ENCODE data around the gene ZPBP2. TPM values are rescaled to one million over a fixed set of nuclear protein-coding genes. Genes with fewer than 3 reads are reported as not detected.
"Not testable (repeated sequence)": the region's sequence is repeated elsewhere in the genome, so short reads cannot be mapped to it uniquely, and the experiment has no call there.

ZPBP2 gene
- total RNA-seq, 1 donor from 2014 or later: not detected

GRCh38 chr17:39863918-39864746 lies 3.9 kb upstream of the ZPBP2 start, which contains the start of gene IKZF3:
Gene IKZF3 (minus strand): TSS chr17:39864312. CDS start chr17:39864126, 186 bp downstream.
- no peaks in the 10 kb centered on the region for H3K27me3 Mint-ChIP-seq (ENCODE audit: low read depth)
- intact Hi-C loops (cut with micrococcal nuclease): loop anchor here (1.0 to 5.0 kb wide), 2 partner anchors 47 to 73 kb away; no protein-coding TSS in a partner anchor
- DNase-seq (ENCODE audit: low spot score): peak; percentile 70
- no peaks in the 10 kb centered on the region for H3K9me3 Mint-ChIP-seq
- peak within 1 kb of the TSS; percentile 89 for H3K4me3 Mint-ChIP-seq (ENCODE audit: low read depth)
- peaks cover 3% of the 10 kb centered on the region for H3K36me3 Mint-ChIP-seq (ENCODE audit: low read depth)
- peak within 1 kb of the TSS; percentile 82 for H3K27ac Mint-ChIP-seq
- H3K4me1 Mint-ChIP-seq (ENCODE audit: low read depth): peaks cover 60% of the 10 kb centered on the region

DNA sequence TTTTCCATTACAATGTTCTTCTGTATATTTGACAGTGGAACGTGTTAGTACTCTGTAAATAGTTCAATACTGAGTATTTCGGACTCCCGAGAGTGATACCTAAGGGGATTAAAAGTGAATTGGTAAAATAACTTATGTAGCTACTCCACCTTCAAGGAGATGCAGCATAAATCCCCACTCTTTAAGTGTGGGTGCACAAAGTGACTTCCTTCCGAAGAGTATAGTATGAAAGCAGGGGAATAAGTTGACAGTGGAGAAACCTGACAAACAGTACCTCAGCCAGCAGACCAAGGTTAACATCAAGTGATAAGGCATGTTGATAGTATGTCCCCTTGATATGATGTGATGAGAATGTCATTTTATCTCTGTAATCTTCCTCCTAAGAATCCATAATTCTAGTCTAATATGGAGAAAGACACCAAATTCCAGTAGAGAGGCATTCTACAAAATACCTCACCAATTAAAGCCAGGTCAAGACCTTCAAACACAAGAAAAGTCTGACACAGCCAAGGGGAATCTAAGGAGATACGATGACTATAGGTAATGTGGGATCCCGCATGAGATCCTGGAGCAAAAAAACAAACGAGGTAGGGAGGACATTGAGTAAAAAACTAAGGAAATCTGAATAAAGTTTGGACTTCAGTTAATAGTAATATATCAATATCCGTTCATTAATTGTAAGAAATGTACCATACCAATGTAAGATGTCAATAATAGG lies 1.8 kb upstream of the ZPBP2 start:
- Mint-ChIP-seq H3K27ac (peak overlapping the region; percentile 43), H3K4me3 (ENCODE audit: low read depth) (no peak overlapping the region)

DNA sequence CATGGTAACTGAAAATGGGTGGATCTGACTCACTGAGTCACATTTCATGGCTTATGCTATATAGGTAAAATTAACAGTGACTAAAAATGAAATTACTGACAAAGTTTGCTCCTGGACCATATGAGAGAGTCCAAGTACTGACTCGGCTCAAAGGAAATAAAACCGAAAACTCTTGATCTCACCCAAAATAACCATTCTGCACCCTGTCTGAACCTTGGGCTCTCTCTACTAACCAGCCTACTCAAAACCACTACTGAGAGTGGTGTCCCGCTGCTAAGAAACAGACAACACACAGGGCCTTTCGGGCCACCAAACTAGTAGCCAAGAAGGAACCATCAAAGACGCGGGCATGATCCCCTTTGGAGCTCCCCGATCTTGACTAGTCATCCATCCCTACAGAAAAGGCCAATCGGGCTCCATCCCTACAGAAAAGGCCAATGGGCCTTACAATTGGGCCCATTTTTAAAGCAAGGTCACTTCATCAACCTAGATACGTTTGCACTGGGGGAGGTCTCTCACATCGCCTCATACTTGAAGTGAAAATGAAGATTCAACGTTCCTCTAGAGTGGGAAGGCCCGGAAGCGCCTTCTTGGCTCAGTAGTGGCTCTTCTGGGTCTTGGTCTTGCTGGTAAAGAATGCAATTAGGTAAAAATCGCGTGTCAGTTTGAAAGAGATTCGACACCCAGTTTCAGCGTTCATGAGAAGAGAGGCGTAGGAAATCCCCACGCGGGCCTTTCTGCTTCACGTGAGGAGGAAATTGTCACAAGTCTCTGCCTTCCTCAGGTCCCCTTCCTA lies 720 bp upstream of the ZPBP2 start:
- peaks cover 45% of the 10 kb centered on the region for H3K4me1 Mint-ChIP-seq (ENCODE audit: low read depth)
- H3K4me3 Mint-ChIP-seq (ENCODE audit: low read depth): peak overlapping the region; percentile 59
- H3K9me3 Mint-ChIP-seq: no peaks in the 10 kb centered on the region
- DNase-seq (ENCODE audit: low spot score): peak; percentile 27
- H3K27ac Mint-ChIP-seq: peak overlapping the region; percentile 94
- H3K36me3 Mint-ChIP-seq (ENCODE audit: low read depth): no peaks in the 10 kb centered on the region
- peaks cover 2% of the 10 kb centered on the region for H3K27me3 Mint-ChIP-seq (ENCODE audit: low read depth)
- intact Hi-C loops (cut with micrococcal nuclease): loop anchor here (1.0 to 5.0 kb wide), 7 partner anchors 60 to 245 kb away; partner anchors contain the start of genes LRRC3C and ORMDL3

More for the DNA sequence above, 1.8 kb upstream of the ZPBP2 start:
- DNase-seq (ENCODE audit: low spot score): no peak
- intact Hi-C loops (cut with micrococcal nuclease): loop anchor here (2.0 to 5.0 kb wide), 4 partner anchors 61 to 244 kb away; partner anchors contain the start of genes LRRC3C and ORMDL3
- H3K36me3 Mint-ChIP-seq (ENCODE audit: low read depth): no peaks in the 10 kb centered on the region
- H3K4me1 Mint-ChIP-seq (ENCODE audit: low read depth): peaks cover 51% of the 10 kb centered on the region
- no peaks in the 10 kb centered on the region for H3K9me3 Mint-ChIP-seq
- no peaks in the 10 kb centered on the region for H3K27me3 Mint-ChIP-seq (ENCODE audit: low read depth)

DNA sequence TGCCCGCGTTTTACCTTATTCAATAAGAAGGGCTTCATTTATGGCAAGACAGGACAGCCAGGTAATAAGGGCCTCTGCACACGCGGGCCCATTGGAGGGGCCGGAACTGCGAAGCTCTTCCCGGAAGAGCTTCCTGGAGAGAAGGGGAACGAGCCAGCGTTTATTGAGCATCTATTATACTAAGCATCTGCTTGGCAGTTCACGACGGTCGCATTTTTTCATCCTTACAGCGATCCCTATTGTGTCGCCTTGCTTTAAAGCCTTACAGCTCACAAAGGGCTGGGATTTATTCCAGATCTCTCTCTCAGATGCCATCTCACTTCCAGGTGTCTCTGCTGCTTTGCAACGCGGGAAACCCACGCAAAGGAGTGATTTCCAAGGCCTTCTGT lies 546 bp downstream of the ZPBP2 start:
- Mint-ChIP-seq H3K4me1 (ENCODE audit: low read depth) (peaks cover 39% of the 10 kb centered on the region), H3K27ac (peak overlapping the region; percentile 46)
- intact Hi-C loops (cut with micrococcal nuclease): loop anchor here (5.0 kb wide), 2 partner anchors 59 to 246 kb away; partner anchors contain the start of genes LRRC3C and ORMDL3

DNA sequence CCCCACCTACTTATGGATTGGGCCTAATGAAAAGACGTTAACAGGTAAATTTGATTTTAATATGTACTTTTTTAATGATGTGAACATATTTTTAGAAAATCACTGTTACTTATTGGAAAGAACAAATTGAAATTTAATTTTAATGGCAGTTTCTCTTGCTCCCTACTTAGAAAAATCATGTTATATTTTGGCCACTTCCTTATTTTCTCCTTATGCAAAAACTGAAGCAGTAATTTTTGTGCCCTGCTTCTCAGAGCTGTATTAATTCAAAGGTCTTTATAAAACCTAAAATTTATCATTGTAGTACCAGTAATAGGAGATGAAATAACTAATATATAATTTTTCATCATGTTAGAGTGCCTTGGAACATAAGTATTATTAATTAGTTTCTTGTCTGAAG lies 2.8 kb downstream of the ZPBP2 start:
- Mint-ChIP-seq H3K36me3 (ENCODE audit: low read depth) (no peaks in the 10 kb centered on the region), H3K27ac (no peak overlapping the region), H3K4me1 (ENCODE audit: low read depth) (peaks cover 20% of the 10 kb centered on the region), H3K27me3 (ENCODE audit: low read depth) (peaks cover 7% of the 10 kb centered on the region), H3K4me3 (ENCODE audit: low read depth) (no peak overlapping the region), H3K9me3 (no peaks in the 10 kb centered on the region)
- DNase-seq (ENCODE audit: low spot score): no peak
- intact Hi-C loops (cut with micrococcal nuclease): no loop called here

More for the DNA sequence above, 546 bp downstream of the ZPBP2 start:
- no peak for DNase-seq (ENCODE audit: low spot score)
- no peaks in the 10 kb centered on the region for H3K9me3 Mint-ChIP-seq
- H3K36me3 Mint-ChIP-seq (ENCODE audit: low read depth): no peaks in the 10 kb centered on the region
- H3K4me3 Mint-ChIP-seq (ENCODE audit: low read depth): no peak overlapping the region
- H3K27me3 Mint-ChIP-seq (ENCODE audit: low read depth): peaks cover 5% of the 10 kb centered on the region

DNA sequence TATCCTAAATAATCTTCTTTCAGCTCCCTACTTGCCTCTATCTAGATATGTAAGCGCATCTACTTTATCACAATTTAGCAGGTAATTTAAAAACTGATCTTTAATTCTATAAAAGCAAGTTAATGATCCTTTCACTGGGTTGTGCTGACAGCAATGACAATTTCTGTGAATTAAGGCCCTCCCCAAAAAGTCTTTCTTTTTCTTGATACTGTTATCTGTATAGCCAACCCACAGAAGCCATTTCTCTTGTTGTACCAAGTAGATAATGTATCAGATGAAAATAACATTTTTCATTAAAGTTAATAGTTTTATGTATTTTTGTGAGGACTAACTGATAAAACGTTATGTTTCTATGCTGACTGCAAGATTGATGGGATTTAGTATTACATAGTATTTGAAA lies 3.8 kb downstream of the ZPBP2 start:
- Mint-ChIP-seq H3K27me3 (ENCODE audit: low read depth) (peaks cover 12% of the 10 kb centered on the region), H3K9me3 (no peaks in the 10 kb centered on the region), H3K4me3 (ENCODE audit: low read depth) (no peak overlapping the region), H3K36me3 (ENCODE audit: low read depth) (no peaks in the 10 kb centered on the region), H3K27ac (no peak overlapping the region), H3K4me1 (ENCODE audit: low read depth) (peaks cover 12% of the 10 kb centered on the region)
- intact Hi-C loops (cut with micrococcal nuclease): no loop called here
- no peak for DNase-seq (ENCODE audit: low spot score)

DNA sequence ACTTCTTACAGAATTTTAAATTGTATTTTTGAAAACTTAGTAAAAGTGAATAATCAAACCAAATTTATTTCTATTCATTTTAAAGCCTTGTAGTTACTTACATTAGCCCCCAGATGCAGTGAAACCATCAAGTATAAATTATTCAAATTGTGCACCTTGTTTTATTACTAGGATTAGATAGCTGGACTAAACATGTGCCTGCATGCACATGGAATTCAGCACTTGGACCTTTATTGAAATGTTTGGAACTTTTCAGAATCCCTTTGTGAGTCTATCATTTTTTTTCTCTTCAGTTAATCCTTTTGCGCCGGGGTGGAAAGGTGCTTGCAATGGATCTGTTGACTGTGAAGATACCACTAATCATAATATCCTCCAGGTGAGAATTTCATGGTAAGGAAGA lies 4.7 kb downstream of the ZPBP2 start:
- intact Hi-C loops (cut with micrococcal nuclease): no loop called here
- H3K27me3 Mint-ChIP-seq (ENCODE audit: low read depth): peaks cover 17% of the 10 kb centered on the region
- no peaks in the 10 kb centered on the region for H3K36me3 Mint-ChIP-seq (ENCODE audit: low read depth)
- H3K9me3 Mint-ChIP-seq: no peaks in the 10 kb centered on the region
- H3K4me3 Mint-ChIP-seq (ENCODE audit: low read depth): no peak overlapping the region
- H3K27ac Mint-ChIP-seq: no peak overlapping the region
- DNase-seq (ENCODE audit: low spot score): no peak
- peaks cover 3% of the 10 kb centered on the region for H3K4me1 Mint-ChIP-seq (ENCODE audit: low read depth)

DNA sequence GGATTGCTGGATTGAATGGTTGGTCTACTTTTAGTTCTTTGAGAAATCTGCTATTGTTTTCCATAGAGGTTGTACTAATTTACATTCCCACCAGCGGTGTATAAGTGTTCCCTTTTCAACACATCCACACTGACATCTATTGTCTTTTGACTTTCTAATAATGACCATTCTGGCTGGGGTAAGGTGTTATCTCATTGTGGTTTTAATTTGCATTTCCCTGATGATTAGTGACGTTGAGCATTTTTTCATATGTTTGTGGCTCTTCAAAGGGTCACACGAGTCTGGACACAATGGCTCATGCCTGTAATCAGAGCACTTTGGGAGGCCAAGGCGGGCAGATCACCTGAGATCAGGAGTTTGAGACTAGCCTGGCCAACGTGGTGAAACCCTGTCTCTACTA lies 18.1 kb downstream of the ZPBP2 start:
- DNase-seq (ENCODE audit: low spot score); H3K4me3 Mint-ChIP-seq (ENCODE audit: low read depth); H3K9me3 Mint-ChIP-seq; H3K36me3 Mint-ChIP-seq (ENCODE audit: low read depth); intact Hi-C loops (cut with micrococcal nuclease); H3K4me1 Mint-ChIP-seq (ENCODE audit: low read depth); H3K27ac Mint-ChIP-seq: not testable (repeated sequence)
- H3K27me3 Mint-ChIP-seq (ENCODE audit: low read depth): peaks cover 13% of the 10 kb centered on the region

DNA sequence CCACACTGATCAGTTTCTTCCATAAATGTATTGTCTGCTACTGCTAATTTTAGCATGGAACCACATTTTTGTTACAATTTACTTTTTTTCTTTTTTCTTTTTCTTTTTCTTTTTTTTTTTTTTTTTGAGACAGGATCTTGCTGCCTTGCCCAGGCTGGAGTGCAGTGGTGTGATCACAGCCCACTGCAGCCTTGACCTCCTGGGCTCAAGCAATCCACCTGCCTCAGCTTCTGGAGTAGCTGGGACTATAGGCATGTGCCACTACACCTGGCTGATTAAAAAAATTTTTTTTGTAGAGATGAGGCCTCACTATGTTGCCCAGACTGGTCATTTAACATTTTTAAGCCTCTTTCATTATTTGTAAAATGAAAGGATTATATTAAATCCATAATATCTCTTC lies 19.1 kb downstream of the ZPBP2 start:
- no peak for DNase-seq (ENCODE audit: low spot score)
- intact Hi-C loops (cut with micrococcal nuclease): no loop called here
- H3K36me3 Mint-ChIP-seq (ENCODE audit: low read depth): no peaks in the 10 kb centered on the region
- H3K27me3 Mint-ChIP-seq (ENCODE audit: low read depth): peaks cover 12% of the 10 kb centered on the region
- H3K27ac Mint-ChIP-seq: no peak overlapping the region
- H3K4me3 Mint-ChIP-seq (ENCODE audit: low read depth): no peak overlapping the region
- H3K4me1 Mint-ChIP-seq (ENCODE audit: low read depth): no peaks in the 10 kb centered on the region
- no peaks in the 10 kb centered on the region for H3K9me3 Mint-ChIP-seq

DNA sequence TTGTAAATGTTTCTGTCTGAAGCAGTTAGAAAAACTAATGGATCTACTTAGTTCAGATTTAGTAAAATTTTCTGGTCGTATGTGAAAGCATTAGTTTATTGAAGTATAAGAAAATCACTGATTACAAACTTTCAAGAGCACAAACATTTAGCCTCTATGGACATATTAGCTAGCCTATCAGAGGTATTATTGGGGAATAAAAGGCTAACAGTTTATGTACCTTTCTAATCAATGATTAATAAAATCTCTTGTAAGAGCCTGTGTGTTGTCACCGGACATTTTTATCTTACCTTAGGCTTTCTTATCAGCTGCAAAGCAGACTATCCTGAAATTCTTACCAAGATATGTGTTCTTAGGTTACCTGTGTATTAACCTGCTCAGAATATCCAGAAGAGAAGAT lies 21.2 kb downstream of the ZPBP2 start:
- Mint-ChIP-seq H3K4me3 (ENCODE audit: low read depth) (no peak overlapping the region), H3K36me3 (ENCODE audit: low read depth) (no peaks in the 10 kb centered on the region), H3K4me1 (ENCODE audit: low read depth) (no peaks in the 10 kb centered on the region), H3K27ac (no peak overlapping the region), H3K27me3 (ENCODE audit: low read depth) (peaks cover 12% of the 10 kb centered on the region), H3K9me3 (no peaks in the 10 kb centered on the region)
- intact Hi-C loops (cut with micrococcal nuclease): no loop called here
- no peak for DNase-seq (ENCODE audit: low spot score)

DNA sequence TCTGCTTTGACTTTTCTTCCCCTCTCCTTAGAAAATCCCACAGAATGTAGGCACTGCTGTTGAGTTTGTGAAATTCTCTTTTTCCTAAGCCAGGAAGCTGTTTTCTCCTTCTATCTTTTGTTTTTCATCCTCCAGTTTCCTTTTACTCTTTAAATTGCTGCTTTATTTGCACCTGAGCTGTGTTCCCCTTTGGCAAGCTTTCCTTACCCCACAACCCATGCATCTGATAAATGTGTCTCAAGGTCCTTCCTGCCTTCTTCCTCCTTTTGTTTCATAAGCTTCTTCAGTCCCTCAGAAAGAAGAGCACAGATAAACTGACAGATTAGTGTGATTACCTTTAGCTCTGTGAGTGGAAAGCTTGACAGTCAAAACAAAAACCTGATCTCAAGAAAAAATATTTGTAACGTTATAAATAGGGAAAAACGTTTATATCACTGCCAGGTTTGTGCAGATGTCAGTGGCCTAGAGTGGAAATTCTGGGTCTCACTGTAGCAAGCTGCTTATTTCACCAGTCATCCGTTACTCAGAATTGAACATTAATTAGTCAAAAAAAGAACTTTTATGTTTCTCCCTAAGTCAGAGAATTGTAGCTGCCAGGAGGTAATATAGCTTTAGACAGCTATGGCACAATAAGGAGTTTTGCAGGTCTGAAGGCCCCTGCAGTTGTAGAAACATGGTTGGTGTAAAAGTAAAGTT lies 26.8 kb downstream of the ZPBP2 start:
- H3K9me3 Mint-ChIP-seq: no peaks in the 10 kb centered on the region
- DNase-seq (ENCODE audit: low spot score): no peak
- peak overlapping the region; percentile 68 for H3K27ac Mint-ChIP-seq
- peaks cover 3% of the 10 kb centered on the region for H3K27me3 Mint-ChIP-seq (ENCODE audit: low read depth)
- peaks cover 9% of the 10 kb centered on the region for H3K36me3 Mint-ChIP-seq (ENCODE audit: low read depth)
- intact Hi-C loops (cut with micrococcal nuclease): no loop called here
- no peak overlapping the region for H3K4me3 Mint-ChIP-seq (ENCODE audit: low read depth)
- H3K4me1 Mint-ChIP-seq (ENCODE audit: low read depth): peaks cover 13% of the 10 kb centered on the region

GRCh38 chr17:39898088-39898487 lies 30.1 kb downstream of the ZPBP2 start:
- DNase-seq (ENCODE audit: low spot score): no peak
- peaks cover 15% of the 10 kb centered on the region for H3K4me1 Mint-ChIP-seq (ENCODE audit: low read depth)
- intact Hi-C loops (cut with micrococcal nuclease): no loop called here
- H3K9me3 Mint-ChIP-seq: no peaks in the 10 kb centered on the region
- no peak overlapping the region for H3K4me3 Mint-ChIP-seq (ENCODE audit: low read depth)
- H3K27me3 Mint-ChIP-seq (ENCODE audit: low read depth): no peaks in the 10 kb centered on the region
- no peak overlapping the region for H3K27ac Mint-ChIP-seq
- H3K36me3 Mint-ChIP-seq (ENCODE audit: low read depth): peaks cover 19% of the 10 kb centered on the region

Data from activated T-helper 2 cell treated with anti-CD3 and anti-CD28 coated beads, Interferon-gamma antibody, Interleukin-2, Interleukin-4, amounts not matched to agents 10 μg/mL and 5 μg/mL and 100 μg/mL, durations not matched to agents 14 hours and 24 hours and 36 hours (primary cell).